Measurements from ENCODE around the gene DPYD. TPM values are rescaled to one million over a fixed set of nuclear protein-coding genes. Genes with fewer than 3 reads are reported as not detected.

Gene DPYD
- total and polyA plus RNA-seq, 8 donors: 2.7 to 24.5 (median 9.4) TPM

DNA sequence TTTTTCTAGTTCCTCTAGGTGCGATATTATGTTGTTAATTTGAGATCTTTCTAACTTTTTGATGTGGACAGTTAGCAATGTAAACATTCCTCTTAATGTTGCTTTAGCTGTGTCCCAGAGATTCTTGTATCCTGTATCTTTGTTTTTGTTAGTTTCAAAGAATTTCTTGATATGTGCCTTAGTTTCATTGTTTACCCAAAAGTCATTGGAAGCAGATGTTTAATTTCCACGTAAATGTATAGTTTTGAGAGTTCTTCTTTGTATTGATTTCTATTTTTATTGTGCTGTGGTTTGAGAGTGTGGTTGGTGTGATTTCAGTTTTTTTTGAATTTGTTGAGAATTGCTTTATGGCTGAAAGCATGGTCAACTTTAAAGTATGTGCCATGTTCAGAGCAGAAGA lies 879.8 kb downstream of the DPYD start:
- no peak overlapping the region for H3K27ac ChIP-seq
- DNase-seq (no peak), FAIRE-seq (no peak), ATAC-seq (no peak)
- no peak overlapping the region for H3K4me3 ChIP-seq
- H3K9me3 ChIP-seq: no peaks in the 10 kb centered on the region
- H3K4me1 ChIP-seq: no peaks in the 10 kb centered on the region
- WGBS, 2 donors: 35 to 57% methylated on average over 2 of the region's 2 CpGs
- intact Hi-C loops (cut with DNase I): no loop called here
- H3K27me3 ChIP-seq: no peaks in the 10 kb centered on the region
- no peaks in the 10 kb centered on the region for H3K36me3 ChIP-seq
- TF ChIP-seq, protein P1, sequence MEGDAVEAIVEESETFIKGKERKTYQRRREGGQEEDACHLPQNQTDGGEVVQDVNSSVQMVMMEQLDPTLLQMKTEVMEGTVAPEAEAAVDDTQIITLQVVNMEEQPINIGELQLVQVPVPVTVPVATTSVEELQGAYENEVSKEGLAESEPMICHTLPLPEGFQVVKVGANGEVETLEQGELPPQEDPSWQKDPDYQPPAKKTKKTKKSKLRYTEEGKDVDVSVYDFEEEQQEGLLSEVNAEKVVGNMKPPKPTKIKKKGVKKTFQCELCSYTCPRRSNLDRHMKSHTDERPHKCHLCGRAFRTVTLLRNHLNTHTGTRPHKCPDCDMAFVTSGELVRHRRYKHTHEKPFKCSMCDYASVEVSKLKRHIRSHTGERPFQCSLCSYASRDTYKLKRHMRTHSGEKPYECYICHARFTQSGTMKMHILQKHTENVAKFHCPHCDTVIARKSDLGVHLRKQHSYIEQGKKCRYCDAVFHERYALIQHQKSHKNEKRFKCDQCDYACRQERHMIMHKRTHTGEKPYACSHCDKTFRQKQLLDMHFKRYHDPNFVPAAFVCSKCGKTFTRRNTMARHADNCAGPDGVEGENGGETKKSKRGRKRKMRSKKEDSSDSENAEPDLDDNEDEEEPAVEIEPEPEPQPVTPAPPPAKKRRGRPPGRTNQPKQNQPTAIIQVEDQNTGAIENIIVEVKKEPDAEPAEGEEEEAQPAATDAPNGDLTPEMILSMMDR (IDR thresholded peaks at IDR 0.05): no peak

DNA sequence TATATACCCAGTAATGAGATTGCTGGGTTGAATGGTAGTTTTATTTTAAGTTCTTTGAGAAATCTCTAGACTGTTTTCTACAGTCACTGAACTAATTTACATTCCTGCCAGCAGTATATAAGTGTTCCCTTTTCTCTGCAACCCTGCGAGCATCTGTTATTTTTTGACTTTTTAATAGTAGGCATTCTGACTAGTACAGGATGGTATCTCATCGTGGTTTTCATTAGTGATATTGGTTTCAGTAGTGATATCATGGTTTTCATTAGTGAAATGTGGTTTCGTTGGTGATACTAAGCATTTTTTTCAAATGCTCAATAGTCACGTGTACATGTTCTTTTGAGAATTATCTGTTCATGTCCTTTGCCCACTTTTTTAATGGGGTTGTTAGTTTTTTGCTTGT lies 882.4 kb downstream of the DPYD start:
- FAIRE-seq (no peak), ATAC-seq (no peak)

DNA sequence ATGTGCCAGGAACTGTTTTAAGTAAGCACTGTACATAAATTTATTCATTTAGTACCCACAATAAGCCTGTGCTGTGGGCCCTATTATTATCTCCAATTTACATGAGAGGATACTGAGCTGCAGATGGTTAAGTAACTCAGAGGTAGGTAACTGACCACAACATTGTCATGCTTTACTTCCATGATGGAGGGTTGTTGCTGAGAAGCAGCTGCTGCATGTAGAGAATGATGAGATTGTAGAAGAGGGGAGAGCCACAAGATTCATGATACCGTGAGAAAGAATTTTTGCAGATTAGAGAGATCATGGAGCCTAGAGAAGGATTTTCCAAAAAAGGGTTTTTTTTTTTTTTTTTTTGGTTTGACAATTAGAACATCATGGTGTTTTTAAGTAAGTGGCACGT lies 886.2 kb downstream of the DPYD start:
- TF ChIP-seq, protein P1 (IDR thresholded peaks at IDR 0.05): no peak
- no peaks in the 10 kb centered on the region for H3K36me3 ChIP-seq
- H3K27me3 ChIP-seq: no peaks in the 10 kb centered on the region
- DNase-seq (no peak), FAIRE-seq (no peak), ATAC-seq (no peak)
- H3K4me3 ChIP-seq: no peak overlapping the region
- 65 to 69% methylated on average over 2 of the region's 2 CpGs for WGBS, 2 donors
- H3K4me1 ChIP-seq: no peaks in the 10 kb centered on the region
- intact Hi-C loops (cut with DNase I): no loop called here
- H3K9me3 ChIP-seq: no peaks in the 10 kb centered on the region
- no peak overlapping the region for H3K27ac ChIP-seq

More for the DNA sequence above, 882.4 kb downstream of the DPYD start:
- TF ChIP-seq, protein P1 (IDR thresholded peaks at IDR 0.05): no peak
- no peak for DNase-seq
- 60 to 66% methylated on average over 4 of the region's 4 CpGs for WGBS, 2 donors
- Histone ChIP-seq H3K27ac (no peak overlapping the region), H3K4me3 (no peak overlapping the region), H3K4me1 (no peaks in the 10 kb centered on the region), H3K27me3 (no peaks in the 10 kb centered on the region), H3K9me3 (no peaks in the 10 kb centered on the region), H3K36me3 (no peaks in the 10 kb centered on the region)
- intact Hi-C loops (cut with DNase I): no loop called here

DNA sequence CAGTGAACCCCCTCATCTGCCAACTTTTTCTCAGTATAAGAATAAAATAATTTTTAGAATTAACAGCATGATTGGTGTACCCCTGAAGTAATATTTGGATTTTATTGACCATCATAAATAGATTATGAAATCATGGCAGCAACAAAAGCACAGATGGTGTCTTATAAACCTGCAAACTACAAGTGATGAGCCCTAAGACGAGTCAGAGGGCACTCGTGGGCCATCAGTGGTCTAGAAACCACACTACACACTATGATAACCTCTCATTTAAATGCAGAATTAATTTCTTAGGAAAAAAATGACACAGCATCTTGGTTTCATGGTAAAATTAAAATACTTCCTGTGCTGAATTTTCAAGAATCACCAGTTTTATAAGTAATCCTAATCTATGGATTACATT lies 886.9 kb downstream of the DPYD start:
- DNase-seq (no peak), ATAC-seq (no peak), FAIRE-seq (no peak)
- TF ChIP-seq, protein P1 (IDR thresholded peaks at IDR 0.05): no peak
- Histone ChIP-seq H3K36me3 (no peaks in the 10 kb centered on the region), H3K27ac (no peak overlapping the region), H3K4me1 (no peaks in the 10 kb centered on the region), H3K9me3 (no peaks in the 10 kb centered on the region), H3K4me3 (no peak overlapping the region), H3K27me3 (no peaks in the 10 kb centered on the region)
- intact Hi-C loops (cut with DNase I): no loop called here
- WGBS, 2 donors: 29 to 42% methylated on average over 2 of the region's 2 CpGs

Measured in pancreas (tissue), 10 donors.